Neural progenitor cell (in vitro differentiated cells): ENCODE results near the gene FRAS1.

Experiments
- EZH2 ChIP-seq: fragments of 200-600 bp; sonication (generic); IDR thresholded peaks from 2 replicates; pipeline ENCODE4 v1.6.1; 2017; ENCODE audit warnings: antibody characterized with exemption, mild to moderate bottlenecking, moderate library complexity
- EZH2phosphoT487 ChIP-seq: fragments of 200-600 bp; sonication (generic); IDR thresholded peaks from 2 replicates; pipeline ENCODE4 v1.6.1; 2017; ENCODE audit warnings: antibody characterized with exemption
- TF ChIP-seq, protein P1 (sequence below): fragments of 200-600 bp; sonication (generic); IDR thresholded peaks from 2 replicates; pipeline ENCODE4 v1.5.1; 2017; ENCODE audit warnings: antibody characterized with exemption, mild to moderate bottlenecking

DNA sequence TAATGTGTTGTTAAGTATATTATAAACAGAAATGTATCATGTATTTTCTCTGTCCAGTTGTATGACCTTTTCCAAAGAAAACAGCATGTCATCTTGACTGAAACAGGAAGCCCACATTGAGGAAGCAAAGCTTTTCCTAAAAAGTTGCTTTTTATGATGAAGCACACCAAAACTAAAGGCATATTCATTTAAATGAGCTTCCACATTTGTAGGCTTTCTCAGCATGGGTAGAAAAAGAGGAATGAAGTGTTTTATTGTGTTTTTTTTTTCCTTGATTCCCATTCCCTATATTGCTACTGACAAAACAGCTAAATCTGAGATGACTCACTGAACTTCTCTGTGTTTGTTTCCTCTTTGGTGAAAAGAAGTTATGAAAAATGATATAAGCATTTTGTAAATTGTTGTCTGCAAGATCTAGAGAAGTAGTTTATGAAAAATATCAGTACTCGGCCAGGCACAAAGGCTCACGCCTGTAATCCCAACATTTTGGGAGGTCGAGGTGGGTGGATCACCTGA, 32.5 kb upstream of the FRAS1 start:
- TF ChIP-seq, protein P1, sequence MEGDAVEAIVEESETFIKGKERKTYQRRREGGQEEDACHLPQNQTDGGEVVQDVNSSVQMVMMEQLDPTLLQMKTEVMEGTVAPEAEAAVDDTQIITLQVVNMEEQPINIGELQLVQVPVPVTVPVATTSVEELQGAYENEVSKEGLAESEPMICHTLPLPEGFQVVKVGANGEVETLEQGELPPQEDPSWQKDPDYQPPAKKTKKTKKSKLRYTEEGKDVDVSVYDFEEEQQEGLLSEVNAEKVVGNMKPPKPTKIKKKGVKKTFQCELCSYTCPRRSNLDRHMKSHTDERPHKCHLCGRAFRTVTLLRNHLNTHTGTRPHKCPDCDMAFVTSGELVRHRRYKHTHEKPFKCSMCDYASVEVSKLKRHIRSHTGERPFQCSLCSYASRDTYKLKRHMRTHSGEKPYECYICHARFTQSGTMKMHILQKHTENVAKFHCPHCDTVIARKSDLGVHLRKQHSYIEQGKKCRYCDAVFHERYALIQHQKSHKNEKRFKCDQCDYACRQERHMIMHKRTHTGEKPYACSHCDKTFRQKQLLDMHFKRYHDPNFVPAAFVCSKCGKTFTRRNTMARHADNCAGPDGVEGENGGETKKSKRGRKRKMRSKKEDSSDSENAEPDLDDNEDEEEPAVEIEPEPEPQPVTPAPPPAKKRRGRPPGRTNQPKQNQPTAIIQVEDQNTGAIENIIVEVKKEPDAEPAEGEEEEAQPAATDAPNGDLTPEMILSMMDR: no peak
- TF ChIP-seq EZH2 (no peak), EZH2phosphoT487 (no peak)
